ENCODE data around the gene SERPINB1.

- TF ChIP-seq CTCF (IDR thresholded peaks at IDR 0.05 in 2 of 3, conservative IDR thresholded peaks at IDR 0.05 in 1 of 3; ENCODE audit: insufficient read depth in 2 of 3, low read depth in 1 of 3, low read length in 3 of 3) (no peak), ZNF24 (IDR thresholded peaks at IDR 0.05) (no peak), ZNF41 (CRISPR knock-in tag; conservative IDR thresholded peaks at IDR 0.05) (no peak)
These were observed 21.7 kb downstream of the SERPINB1 start for GRCh38 chr6:2819978-2820377.
